ENCODE results near the gene SKA2. TPM values are rescaled to one million over a fixed set of nuclear protein-coding genes. Genes with fewer than 3 reads are reported as not detected.
"Not testable (repeated sequence)": the region's sequence is repeated elsewhere in the genome, so short reads cannot be mapped to it uniquely, and the experiment has no call there.

Gene SKA2
- total RNA-seq, 1 donor from 2014 or later: 82.3 TPM

DNA sequence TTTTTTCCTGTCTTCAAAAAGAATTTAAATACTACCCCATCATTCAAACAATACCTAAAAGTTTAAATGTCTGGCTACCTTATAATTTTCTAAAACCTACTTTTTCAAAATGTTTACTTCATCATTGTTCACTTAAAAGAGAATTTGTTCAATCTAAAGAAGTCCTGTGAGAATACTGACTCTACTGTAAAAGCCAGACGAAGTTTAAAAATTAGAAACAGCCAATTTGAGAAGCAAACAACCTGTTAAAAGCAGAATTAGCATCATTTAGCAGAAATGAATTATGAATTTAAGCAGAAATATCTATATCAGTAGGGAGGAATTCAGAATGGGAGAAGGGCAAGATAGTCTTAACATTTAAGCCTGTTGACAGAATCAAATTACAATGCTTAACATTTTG, 2.1 kb downstream of the SKA2 start:
- intact Hi-C loops (cut with micrococcal nuclease): no loop called here

DNA sequence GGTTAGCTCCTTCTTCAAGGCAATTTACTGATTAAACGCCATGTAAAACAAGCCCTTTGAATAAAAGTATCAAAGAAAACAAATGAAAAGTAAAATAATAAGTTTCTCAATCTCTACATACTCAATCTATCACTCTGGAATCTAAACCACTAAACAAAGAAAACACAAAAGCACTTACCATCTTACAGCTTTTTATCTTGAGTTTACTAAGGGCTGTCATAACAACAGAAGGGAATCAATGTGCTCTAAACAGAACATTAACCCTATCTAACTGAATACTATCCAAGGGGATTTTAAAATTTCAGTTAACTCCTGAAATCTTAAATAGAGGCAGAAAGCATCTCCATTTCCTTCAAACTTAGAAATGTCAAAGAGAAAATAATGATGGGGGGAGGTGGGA, 3.4 kb downstream of the SKA2 start:
- intact Hi-C loops (cut with micrococcal nuclease): no loop called here

DNA sequence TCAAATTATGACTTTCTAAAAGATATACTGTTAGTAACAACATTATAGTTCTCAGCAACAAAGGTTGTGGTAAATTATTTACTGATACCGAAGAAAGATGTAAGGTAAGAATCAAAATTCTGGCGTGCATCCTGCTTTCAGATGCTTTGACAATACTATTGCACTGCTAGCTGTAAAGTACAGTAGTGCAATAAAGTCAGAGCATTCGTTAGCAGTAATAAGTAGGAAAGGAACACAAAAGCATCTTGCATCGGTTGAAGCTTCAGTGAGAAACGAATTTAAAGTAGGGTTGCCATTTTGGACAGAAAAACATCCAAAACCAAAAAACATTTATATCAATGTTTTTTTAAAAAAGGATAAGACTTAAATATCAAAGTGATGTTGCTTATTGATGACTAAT, 4.0 kb downstream of the SKA2 start:
- intact Hi-C loops (cut with micrococcal nuclease): no loop called here

DNA sequence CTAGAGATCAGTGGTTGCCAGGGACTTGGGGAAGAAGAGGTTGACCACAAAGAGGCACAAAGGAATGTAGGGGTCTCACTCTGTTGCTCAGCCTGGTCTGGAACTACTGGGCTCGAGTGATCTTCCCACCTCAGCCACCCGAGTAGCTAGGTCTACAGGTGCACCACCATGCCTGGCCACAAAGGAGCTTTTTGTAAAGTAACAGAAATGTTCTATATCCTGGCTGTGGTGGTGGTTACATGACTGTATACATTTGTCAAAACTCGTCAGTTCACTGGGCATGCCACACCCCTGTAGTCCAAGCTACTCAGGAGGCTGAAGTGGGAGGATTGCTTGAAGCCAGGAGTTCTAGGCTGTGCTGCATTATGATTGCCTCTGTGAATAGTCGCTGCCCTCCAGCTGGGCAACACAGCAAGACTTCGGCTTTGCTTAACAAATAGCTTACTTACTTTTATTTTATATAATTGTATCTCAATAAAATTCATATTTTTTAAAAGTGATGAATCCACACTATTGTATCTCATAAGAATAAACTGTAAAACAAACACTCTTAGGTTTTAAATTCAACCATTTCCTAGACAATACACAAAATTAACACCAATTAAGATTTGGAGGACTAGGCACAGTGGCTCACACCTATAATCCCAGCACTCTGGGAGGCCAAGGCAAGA, 5.0 kb downstream of the SKA2 start:
- intact Hi-C loops (cut with micrococcal nuclease): no loop called here

DNA sequence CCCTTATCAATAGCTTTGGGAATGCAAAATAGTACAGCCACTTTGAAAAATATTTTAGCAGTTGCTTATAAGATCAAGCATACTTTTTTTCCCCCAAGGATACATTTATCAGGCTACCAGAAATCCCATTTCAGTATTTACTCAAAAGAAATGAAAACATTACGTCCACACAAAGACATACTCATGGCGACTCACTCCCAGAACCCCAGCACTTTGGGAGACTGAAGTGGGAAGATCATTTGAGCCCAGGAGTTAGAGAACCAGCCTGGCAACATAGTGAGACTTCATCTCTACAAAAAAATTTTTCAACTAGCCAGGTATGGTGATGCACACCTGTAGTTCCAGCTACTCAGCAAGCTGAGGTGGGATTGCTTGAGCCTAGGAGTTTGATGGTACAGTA, 5.9 kb downstream of the SKA2 start:
- intact Hi-C loops (cut with micrococcal nuclease): no loop called here

DNA sequence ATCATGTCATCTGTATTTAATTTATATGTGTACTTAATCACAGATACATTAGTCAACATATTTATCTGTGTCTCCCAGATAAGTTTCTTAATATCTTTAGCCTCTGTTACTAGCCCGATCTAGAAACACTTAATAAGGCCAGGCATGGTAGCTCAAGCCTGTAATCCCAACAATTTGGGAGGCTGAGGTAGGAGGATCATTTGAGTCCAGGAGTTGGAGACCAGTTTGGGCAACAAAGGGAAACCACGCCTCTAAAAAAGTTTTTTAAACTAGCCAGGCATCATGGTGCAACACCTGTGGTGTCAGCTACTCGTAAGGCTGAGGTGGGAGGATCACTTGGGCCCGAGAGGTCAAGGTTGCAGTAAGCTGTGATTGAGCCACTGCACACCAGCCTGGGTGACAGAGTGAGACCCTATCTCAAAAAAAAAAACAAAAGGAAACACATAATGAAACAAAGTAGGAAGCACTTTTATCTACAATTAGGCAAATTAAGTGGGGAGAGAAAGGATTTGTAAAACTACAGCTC, 9.4 kb downstream of the SKA2 start:
- intact Hi-C loops (cut with micrococcal nuclease): no loop called here

DNA sequence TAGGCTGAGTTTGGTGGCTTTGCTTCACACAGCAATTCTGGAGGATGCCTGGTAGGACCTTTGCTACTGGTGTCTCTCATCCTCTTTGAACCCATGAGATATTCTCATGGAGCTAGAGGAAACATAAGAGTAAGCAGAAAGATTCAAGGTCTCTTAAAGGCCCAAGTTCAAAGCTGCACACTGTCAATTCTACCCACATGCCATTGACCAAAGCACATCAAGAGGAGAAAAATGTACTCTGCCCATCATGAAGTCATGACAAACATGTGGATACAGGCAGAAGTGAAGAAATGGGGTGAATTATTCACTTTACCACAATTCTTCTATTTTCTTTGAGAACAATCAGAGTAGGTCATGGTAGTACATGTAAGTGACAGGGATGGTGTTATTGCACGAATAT, 13.1 kb downstream of the SKA2 start:
- intact Hi-C loops (cut with micrococcal nuclease): no loop called here

DNA sequence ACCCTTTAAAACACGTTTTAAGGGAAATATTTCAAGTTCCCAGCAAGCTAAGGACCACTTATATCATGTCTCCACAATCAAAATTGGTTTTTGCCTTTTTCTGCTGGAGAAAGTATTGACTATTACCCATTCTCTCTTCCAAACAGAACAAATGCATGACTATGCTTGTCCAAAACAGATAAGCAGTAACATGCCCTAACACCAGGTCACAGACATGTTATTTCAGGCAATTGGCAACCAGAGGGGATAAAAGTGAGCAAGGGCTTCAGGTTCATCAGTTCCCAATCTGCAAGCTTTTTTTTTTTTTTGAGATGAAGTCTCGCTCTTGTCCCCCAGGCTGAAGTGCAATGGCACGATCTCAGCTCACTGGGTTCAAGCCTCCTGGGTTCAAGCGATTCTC, 15.0 kb downstream of the SKA2 start:
- intact Hi-C loops (cut with micrococcal nuclease): no loop called here

DNA sequence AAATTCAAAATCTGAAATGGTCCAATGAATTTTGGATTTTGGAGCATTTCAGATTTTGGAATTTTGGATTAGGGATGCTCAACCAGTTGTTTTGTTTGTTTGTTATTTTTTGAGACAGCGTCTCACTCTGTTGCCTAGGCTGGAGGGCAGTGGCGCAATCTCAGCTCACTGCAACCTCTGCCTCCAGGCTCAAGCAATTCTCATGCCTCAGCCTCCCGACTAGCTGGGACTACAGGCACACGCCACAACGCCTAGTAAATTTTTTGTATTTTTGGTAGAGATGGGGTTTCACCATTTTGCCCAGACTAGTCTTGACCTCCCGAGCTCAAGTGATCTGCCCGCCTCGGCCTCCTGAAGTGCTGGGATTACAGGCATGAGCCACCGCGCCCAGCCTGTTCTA, 16.6 kb downstream of the SKA2 start:
- intact Hi-C loops (cut with micrococcal nuclease): not testable (repeated sequence)

DNA sequence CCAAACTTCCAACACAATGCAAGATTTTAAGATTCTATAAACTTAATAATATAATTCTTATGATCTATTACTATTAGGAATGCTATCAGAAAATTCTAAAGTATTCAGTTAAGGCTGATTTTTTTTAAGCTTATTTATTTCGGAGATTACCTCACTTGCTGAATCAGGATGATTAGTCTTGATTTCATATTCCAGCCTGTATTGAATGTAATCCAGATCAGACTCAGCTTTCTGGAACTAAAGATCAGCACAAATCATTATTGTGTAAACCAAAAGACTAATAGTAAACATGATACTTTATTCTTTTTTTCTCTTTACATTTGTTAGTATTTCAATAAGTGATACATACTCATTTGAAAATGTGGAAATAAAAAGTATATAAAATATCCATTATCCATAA, 23.9 kb downstream of the SKA2 start:
- intact Hi-C loops (cut with micrococcal nuclease): no loop called here

DNA sequence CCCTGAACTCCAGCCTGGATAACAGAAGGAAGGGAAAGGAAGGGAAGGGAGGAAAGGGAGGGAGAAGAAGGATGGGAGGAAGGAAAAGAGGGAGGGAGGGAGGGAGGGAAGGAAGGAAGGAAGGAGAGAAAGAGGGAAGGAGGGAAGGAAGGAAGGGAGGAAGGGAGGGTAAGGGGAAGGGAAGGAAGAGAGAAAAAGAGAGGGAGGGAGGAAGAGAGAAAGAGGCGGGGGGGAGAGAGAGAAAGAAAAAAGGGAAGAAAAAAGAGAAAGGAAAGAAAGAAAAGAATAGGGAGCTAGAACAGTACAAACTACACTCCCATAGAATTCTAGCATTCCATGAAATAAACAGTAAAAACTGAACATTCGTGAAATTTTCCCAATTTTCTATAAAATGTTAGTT, 25.2 kb downstream of the SKA2 start:
- intact Hi-C loops (cut with micrococcal nuclease): no loop called here

DNA sequence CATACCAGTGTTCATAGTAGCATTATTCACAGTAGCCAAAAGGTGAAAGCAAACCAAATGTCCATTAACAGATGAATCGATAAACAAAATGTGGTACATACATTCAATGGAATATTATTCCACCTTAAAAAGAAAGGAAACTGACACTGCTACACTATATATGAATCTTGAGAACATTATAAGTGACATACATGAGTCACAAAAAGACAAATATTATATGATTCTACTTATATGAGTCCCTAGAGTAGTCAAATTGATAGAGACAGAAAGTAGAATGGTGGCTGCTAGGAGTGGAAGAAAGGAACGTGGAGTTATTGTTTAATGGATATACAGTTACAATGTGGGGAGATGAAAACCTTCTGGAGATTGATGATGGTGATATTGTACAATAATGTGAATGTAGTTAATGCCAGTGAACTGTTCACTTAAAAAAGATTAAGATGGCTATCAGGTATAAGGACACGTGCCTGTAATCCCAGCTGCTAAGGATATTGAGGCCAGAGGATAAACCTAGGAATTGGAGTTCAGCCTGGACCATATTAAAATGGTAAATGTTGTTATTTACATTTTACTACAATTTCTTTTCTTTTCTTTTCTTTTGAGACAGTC, 28.1 kb downstream of the SKA2 start:
- intact Hi-C loops (cut with micrococcal nuclease): no loop called here

DNA sequence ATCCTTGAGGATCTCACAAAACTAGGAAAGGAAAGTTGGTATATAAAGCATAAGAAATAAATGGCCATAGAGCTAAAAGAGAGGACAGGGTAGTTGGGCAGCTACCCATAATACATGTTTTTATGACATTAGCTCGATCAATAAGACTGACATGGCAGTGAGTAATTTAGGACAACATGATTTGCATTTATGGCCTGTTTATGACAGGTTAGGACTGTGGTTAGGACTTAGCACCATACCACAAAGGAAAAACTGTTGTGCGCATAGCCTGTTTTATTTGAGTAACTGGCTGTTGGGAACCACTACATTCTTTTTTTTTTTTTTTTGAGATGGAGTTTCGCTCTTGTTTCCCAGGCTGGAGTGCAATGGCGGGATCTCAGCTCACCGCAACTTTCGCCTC, 30.3 kb downstream of the SKA2 start:
- intact Hi-C loops (cut with micrococcal nuclease): no loop called here

DNA sequence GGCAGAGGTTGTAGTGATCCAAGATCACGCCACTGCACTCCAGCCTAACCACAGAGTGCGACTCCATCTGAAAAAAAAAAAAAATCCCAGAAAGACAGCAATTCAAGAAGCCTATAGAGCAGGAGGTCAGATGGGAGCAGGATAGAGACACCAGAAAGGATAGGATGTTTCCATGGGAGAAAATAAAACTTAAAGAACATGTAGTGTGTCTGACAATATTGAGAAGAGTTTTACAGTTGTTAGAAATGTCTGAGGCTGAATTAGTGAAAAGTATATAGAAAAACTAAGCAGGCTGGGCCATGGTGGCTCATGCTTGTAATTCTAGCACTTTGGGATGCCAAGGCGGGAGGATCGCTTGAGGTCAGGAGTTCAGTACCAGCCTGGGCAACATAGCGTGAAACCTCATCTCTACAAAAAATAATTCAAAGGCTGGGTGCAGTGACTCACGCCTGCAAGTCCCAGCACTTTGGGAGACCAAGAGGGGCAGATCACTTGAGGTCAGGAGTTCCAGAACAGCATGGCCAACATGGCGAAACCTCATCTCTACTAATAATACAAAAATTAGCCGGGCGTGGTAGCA, 33.0 kb downstream of the SKA2 start:
- intact Hi-C loops (cut with micrococcal nuclease): no loop called here

DNA sequence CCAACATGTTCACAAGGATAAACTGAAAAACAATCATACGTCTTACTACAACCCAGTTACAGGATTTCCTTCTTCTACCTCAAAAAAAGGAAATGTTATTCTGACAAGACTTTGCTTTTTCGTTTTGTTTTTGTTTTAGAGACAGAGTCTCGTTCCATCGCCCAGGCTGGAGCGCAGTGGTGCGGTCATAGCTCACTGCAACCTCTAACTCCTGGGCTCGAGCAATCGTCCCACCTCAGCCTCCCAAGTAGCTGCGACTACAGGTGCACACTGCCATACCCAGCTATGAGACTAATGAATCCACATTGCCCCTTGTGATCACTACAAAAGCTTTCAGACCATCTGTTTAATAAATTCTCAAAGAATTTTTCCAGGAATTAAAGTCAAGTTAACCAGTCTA, 39.5 kb downstream of the SKA2 start:
- intact Hi-C loops (cut with micrococcal nuclease): no loop called here

DNA sequence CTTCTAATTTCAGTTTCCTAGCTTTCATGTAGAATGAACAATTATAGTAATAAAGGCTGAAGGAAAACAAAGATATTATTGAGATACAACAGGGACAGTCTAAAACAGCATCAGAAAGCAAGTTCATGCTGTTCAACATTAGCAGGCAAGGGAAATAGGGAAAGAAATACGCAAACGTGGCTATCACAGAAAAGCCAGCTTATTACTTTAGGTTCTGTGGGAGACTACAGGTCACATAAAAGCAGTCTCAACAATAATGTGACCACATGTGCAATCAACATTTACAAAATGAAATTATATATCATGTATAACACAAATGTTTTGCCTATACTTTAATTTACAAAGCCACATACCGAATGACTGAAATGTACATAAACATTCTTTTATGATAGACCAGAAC, 43.4 kb downstream of the SKA2 start:
- intact Hi-C loops (cut with micrococcal nuclease): no loop called here

DNA sequence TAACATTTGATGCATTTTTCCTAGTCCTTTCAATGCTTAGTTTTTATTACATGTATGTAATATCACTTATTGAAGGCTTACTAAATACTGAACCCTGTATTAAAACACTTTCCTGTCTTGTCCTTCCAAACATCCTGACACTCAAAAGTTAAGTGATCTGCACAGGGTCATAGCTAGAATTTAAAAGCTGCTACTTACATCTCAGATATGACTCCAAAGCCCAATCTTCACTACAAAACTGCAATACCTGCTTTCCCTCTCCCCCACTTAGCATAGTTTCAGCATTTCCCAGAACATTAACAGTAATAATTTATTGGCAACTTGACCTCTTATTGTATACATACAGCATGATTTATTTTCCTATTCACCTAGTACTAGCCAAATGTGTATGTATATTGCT, 44.0 kb downstream of the SKA2 start:
- intact Hi-C loops (cut with micrococcal nuclease): no loop called here

DNA sequence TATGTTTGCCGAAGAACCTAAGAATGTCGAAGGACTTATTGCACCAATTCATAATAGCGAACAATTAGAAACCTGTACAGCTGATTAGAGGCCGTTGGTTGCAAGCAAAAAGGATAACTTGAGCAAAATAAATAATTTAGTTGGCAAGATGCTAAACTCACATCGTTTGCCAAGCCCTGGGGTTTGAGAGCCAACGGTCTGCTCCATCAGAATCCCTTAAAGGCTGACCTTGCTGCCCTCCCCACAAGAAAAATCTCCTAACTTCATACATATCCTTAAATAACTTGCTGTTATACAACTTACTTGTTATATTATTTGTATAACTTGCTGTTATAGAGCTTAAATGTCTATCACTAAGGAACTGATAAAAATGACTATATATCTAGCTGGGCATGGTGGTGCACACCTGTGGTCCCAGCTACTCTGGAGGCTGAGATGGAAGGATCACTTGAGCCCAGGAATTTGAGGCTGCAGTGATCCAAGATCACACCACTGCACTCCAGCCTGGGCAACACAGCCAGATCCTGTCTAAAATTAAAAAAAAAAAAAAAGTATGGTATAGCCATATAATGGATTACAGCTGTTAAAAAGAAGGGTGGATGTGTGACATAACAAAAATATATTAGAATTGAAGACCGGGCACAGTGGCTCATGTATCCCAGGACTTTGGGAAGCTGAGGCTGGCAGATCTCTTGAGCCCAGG, 46.4 kb downstream of the SKA2 start:
- intact Hi-C loops (cut with micrococcal nuclease): loop anchor here (5.0 to 10.0 kb wide), 4 partner anchors 459 to 1569 kb away; partner anchors contain the start of genes BCAS3, DHX40 and USP32

DNA sequence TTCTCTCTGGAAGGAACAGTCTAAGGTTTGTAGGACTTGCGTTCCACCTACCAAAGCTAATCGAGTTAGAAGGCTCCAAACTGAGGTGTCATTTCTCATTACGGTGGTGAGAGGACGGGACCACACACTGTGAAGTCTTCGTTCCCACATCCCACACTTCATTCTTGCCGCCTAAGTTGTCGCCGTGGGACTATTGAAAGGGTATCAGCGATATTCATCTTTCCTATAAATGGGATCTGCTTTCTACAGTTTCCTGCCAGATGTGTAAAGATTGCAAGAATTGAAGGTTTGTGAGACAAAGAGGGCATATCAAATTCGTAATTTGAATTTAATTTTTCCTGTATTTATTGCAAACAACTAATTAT, 47.7 kb downstream of the SKA2 start:
- intact Hi-C loops (cut with micrococcal nuclease): loop anchor here (1.0 to 10.0 kb wide), 8 partner anchors 414 to 1570 kb away; partner anchors contain the start of genes BCAS3, DHX40, HEATR6 and MTMR4

DNA sequence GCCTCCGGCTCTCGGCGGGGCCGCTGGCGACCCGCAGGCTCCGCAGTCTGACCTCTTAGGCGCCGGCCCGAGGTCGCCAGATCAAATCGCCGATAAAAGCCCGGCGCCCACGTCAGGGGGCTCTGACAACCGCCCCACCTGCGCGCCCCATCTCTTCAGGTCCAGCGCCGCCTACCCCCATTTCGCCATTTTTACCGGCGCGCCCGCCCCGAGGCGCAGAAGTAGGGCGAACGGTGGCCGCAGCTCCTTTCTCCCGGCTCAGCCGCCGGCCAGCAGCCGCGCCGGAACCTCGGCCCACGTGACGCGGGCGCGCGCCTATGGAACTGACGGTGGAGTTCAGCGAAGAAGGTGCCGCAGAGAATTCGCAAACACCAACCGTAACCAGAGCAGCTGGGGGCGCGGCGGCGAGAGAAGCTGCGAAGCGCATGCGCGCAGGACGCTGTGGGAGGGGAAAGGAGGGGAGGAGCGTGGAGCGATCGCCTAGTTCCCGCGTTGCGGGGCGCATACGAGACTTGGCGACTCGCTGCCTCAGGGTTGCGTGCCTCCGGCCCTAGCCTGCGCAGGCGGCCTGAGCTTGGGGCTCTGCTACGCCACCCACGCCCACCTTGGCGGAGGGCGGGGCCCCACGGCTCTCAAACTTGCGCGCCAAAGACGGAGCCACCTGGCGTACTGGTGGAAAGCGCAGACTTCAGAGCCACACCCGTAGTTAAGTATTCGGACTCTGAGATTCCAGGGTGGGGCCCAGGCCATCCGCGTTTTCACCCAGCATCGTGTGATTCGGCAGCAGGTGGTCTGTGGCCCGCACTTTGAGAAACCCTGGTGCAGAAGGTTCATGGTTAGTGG, 48.3 kb downstream of the SKA2 start, which contains the start of gene TRIM37:
TSS of gene TRIM37 (minus strand) at position 418 of the 843 bp plus-strand sequence. CDS start 419 bp downstream, outside the sequence.
- intact Hi-C loops (cut with micrococcal nuclease): loop anchor here (1.0 to 10.0 kb wide), 16 partner anchors 49 to 1571 kb away; partner anchors contain the start of genes BCAS3, CLTC, DHX40 and GDPD1
